Heart left ventricle (tissue), 16 donors: ENCODE results near the gene NCOR1. TPM values are rescaled to one million over a fixed set of nuclear protein-coding genes. Genes with fewer than 3 reads are reported as not detected.
"Not testable (repeated sequence)": the region's sequence is repeated elsewhere in the genome, so short reads cannot be mapped to it uniquely, and the experiment has no call there.

Experiments used
- ATAC-seq, 4 donors: fragments of 200-7000 bp; cut with Tn5 transposase; one replicate each; pipeline ENCODE4 v1.9.1; 2020 to 2022; ENCODE audit warnings: moderate library complexity in 4 of 4, mild to moderate bottlenecking in 3 of 4, moderate number of reproducible peaks in 1 of 4
- DNase-seq, 5 donors: peaks; one replicate each; pipeline ENCODE4 v3.0.0-alpha.2; 2020
- H3K27ac ChIP-seq, 12 donors: fragments of 200-600 bp; sonication (generic) in 4 of 12; one replicate each; pipeline versions ENCODE4 v1.5.0 to v1.8.0; 2016 to 2022; ENCODE audit warnings: mild to moderate bottlenecking in 2 of 12
- H3K27me3 ChIP-seq, 9 donors: fragments of 200-600 bp; sonication (generic) in 2 of 9; one replicate each; pipeline versions ENCODE4 v1.5.1 to v1.8.0; 2016 to 2022; ENCODE audit warnings: mild to moderate bottlenecking in 3 of 9
- H3K36me3 ChIP-seq, 9 donors: fragments of 200-600 bp; sonication (generic) in 2 of 9; one replicate each; pipeline versions ENCODE4 v1.5.0 to v1.8.0; 2018 to 2022; ENCODE audit warnings: mild to moderate bottlenecking in 2 of 9
- H3K4me1 ChIP-seq, 12 donors: fragments of 200-600 bp; sonication (generic) in 4 of 12; one replicate each; pipeline versions ENCODE4 v1.5.0 to v1.8.0; 2016 to 2022; ENCODE audit warnings: mild to moderate bottlenecking in 3 of 12
- H3K4me3 ChIP-seq, 12 donors: fragments of 200-600 bp; sonication (generic) in 4 of 12; one replicate each; pipeline versions ENCODE4 v1.5.0 to v1.8.0; 2017 to 2022; ENCODE audit warnings: mild to moderate bottlenecking in 9 of 12, moderate library complexity in 4 of 12
- H3K9me3 ChIP-seq, 12 donors: fragments of 200-600 bp; sonication (generic) in 4 of 12; one replicate each; pipeline versions ENCODE4 v1.5.0 to v1.8.0; 2016 to 2022; ENCODE audit warnings: mild to moderate bottlenecking in 1 of 12
- POLR2A ChIP-seq, 2 donors: fragments of 450-650 bp; IDR thresholded peaks; one replicate each; pipeline ENCODE4 v1.6.1; 2017; ENCODE audit warnings: antibody characterized with exemption in 2 of 2, mild to moderate bottlenecking in 2 of 2, moderate library complexity in 2 of 2
- WGBS, 4 donors: extraction: QIAGEN DNeasy Blood & Tissue Kit in 2 of 4; methylation state at CpG; one replicate each; pipeline versions ENCODE4 v1.1.5 to v1.1.7; 2013 to 2018; 5-methylcytosine and 5-hydroxymethylcytosine counted together
- intact Hi-C, 10 donors: fragments of 100-400 bp; cut with DNase I; formaldehyde crosslinking; loops; one replicate each; pipeline versions ENCODE4 v1.11.1 to v1.14.2; 2022
- polyA plus RNA-seq, 2 donors: library from polyadenylated mRNA; stranded (reverse); fragments of 200-250 nt; gene quantifications; one replicate each; pipeline ENCODE4 v1.2.3, GENCODE V29; 2013
- total RNA-seq, 9 donors: library from RNA; depleted of rRNA in 2 of 9; stranded (reverse); fragments of >200 nt in 2 of 9; fragmentation: NEBNext Ultra II Directional in 3 of 9; extraction: Animal tissue kit (Norgen Biotek cat#: 25700) in 3 of 9; gene quantifications; one replicate each; pipeline versions ENCODE4 v1.1.0 to v1.2.4, GENCODE V29; 2016 to 2023
- TF ChIP-seq, protein P1 (sequence below), 12 donors: fragments of 200-600 bp; sonication (generic) in 4 of 12; IDR thresholded peaks; one replicate each; pipeline versions ENCODE4 v1.5.0 to v1.8.0; 2018 to 2022; ENCODE audit warnings: antibody characterized with exemption in 12 of 12, mild to moderate bottlenecking in 5 of 12
- donor health status: ischemic (EF 13 %, LVEDD 7.1; RV severe dilation, severe dysfunction).
- donor health status: healthy with polysubstance abuse.
- donor health status: DM: no; HTN: yes; CAD: no.
- donor health status: DM: no; HTN: no; CAD: no.
- donor health status: ischemic (EF 25% LVEDD 6.9; RV normal size, moderate dysfunction).
- donor health status: ischemic (EF 25% LVEDD 5.7; RV mildly dilated, moderate dysfunction).
- donor health status: healthy.
- donor health status: DM: yes; HTN: yes; CAD: no.
- donor health status: ischemic (EF 35%, LVEDD 5.7; RV mildly dilated, moderate dysfunction).
- donor health status: nonischemic (EF 11% LVEDD 7.7; RV severe dilation, severe dysfunction).
- donor health status: DM: yes; HTN: yes; CAD: no.
- donor health status: PGD.
- donor health status: ischemic (EF 29% LVEDD 5.4; RV normal size, mild dysfunction).
- donor health status: nonischemic (EF 23%, LVEDD 6.1; RV moderate dilation, normal function).

The NCOR1 gene
- total and polyA plus RNA-seq, 11 donors: 35.2 to 92.2 (median 74.1) TPM

- Histone ChIP-seq H3K4me3 (no peak overlapping the region), H3K27ac (no peak overlapping the region), H3K9me3 (no peaks in the 10 kb centered on the region), H3K36me3 (peaks cover 0 to 98% (median 76%) of the 10 kb centered on the region in 9 donors), H3K27me3 (no peaks in the 10 kb centered on the region), H3K4me1 (peaks cover 0 to 5% (median 0%) of the 10 kb centered on the region in 12 donors)
- TF ChIP-seq POLR2A (IDR thresholded peaks at IDR 0.05): no peak
- TF ChIP-seq, protein P1, sequence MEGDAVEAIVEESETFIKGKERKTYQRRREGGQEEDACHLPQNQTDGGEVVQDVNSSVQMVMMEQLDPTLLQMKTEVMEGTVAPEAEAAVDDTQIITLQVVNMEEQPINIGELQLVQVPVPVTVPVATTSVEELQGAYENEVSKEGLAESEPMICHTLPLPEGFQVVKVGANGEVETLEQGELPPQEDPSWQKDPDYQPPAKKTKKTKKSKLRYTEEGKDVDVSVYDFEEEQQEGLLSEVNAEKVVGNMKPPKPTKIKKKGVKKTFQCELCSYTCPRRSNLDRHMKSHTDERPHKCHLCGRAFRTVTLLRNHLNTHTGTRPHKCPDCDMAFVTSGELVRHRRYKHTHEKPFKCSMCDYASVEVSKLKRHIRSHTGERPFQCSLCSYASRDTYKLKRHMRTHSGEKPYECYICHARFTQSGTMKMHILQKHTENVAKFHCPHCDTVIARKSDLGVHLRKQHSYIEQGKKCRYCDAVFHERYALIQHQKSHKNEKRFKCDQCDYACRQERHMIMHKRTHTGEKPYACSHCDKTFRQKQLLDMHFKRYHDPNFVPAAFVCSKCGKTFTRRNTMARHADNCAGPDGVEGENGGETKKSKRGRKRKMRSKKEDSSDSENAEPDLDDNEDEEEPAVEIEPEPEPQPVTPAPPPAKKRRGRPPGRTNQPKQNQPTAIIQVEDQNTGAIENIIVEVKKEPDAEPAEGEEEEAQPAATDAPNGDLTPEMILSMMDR (IDR thresholded peaks at IDR 0.05): no peak
- DNase-seq (no peak), ATAC-seq (no peak)
- intact Hi-C loops: no loop called here
- 91 to 94% (median 92%) methylated on average over 8 of the region's 8 CpGs for whole genome bisulfite sequencing, 4 donors
Measured at GRCh38 chr17:16122697-16123434, 92.5 kb downstream of the NCOR1 start.

- no peaks in the 10 kb centered on the region for H3K9me3 ChIP-seq
- H3K4me1 ChIP-seq: peaks cover 0 to 5% (median 0%) of the 10 kb centered on the region in 12 donors
- 37 to 63% (median 51%) methylated on average over 2 of the region's 2 CpGs for WGBS, 4 donors
- TF ChIP-seq, protein P1 (IDR thresholded peaks at IDR 0.05): no peak
- no peak for TF ChIP-seq POLR2A (IDR thresholded peaks at IDR 0.05)
- H3K4me3 ChIP-seq: no peak overlapping the region
- ATAC-seq (peak in 1 of 4 donors; percentile 46), DNase-seq (no peak)
- H3K36me3 ChIP-seq: peaks cover 0 to 98% (median 86%) of the 10 kb centered on the region in 9 donors
- intact Hi-C loops: no loop called here
- no peaks in the 10 kb centered on the region for H3K27me3 ChIP-seq
- no peak overlapping the region for H3K27ac ChIP-seq
Measured at GRCh38 chr17:16121915-16122314, 93.4 kb downstream of the NCOR1 start.

- Histone ChIP-seq H3K36me3 (peaks cover 0 to 98% (median 89%) of the 10 kb centered on the region in 9 donors), H3K4me3 (no peak overlapping the region), H3K27ac (no peak overlapping the region), H3K27me3 (no peaks in the 10 kb centered on the region), H3K4me1 (peaks cover 0 to 5% (median 0%) of the 10 kb centered on the region in 12 donors), H3K9me3 (peaks cover 0 to under 1% (median 0%) of the 10 kb centered on the region in 12 donors)
- 95 to 97% (median 96%) methylated on average over 11 of the region's 11 CpGs for WGBS, 4 donors
- intact Hi-C loops: no loop called here
- ATAC-seq (no peak), DNase-seq (no peak)
- TF ChIP-seq, protein P1 (IDR thresholded peaks at IDR 0.05): no peak
- no peak for TF ChIP-seq POLR2A (IDR thresholded peaks at IDR 0.05)
Measured at GRCh38 chr17:16120937-16121336, 94.4 kb downstream of the NCOR1 start.

DNA sequence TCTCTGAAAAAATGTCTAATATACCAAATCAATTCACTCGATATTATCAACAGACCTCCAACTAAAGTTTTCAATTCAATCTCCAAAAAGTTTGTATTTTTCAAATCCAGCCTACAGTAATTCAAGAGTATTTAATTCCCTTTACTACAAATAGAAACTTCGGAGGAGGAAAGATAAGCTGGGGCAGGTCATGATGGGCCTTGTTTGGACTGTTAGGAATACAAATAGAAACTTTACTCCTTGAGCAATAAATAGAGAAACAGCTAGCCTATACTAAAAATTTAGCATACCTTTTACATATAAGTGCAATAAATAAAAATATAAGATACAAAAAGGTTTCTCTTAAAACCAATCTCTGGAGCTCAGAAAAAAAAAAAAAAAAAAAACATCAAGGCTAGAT, 98.2 kb downstream of the NCOR1 start:
- 73 to 80% (median 77%) methylated on average over 2 of the region's 2 CpGs for WGBS, 4 donors
- no peak for ATAC-seq
- Histone ChIP-seq H3K4me1 (peaks cover 0 to 5% (median 0%) of the 10 kb centered on the region in 12 donors), H3K9me3 (peaks cover 0 to 12% (median 6%) of the 10 kb centered on the region in 12 donors), H3K27me3 (no peaks in the 10 kb centered on the region), H3K27ac (no peak overlapping the region), H3K4me3 (no peak overlapping the region), H3K36me3 (peaks cover 3 to 100% (median 95%) of the 10 kb centered on the region in 9 donors)
- TF ChIP-seq, protein P1 (IDR thresholded peaks at IDR 0.05): no peak
- no peak for TF ChIP-seq POLR2A (IDR thresholded peaks at IDR 0.05)
- intact Hi-C loops: loop anchor here in 1 of 10 donors (10.0 kb wide), 1 partner anchor 52 kb away; no protein-coding TSS in a partner anchor
- DNase-seq: no peak

- Histone ChIP-seq H3K9me3 (peaks cover 0 to 12% (median 6%) of the 10 kb centered on the region in 12 donors), H3K36me3 (peaks cover 3 to 99% (median 81%) of the 10 kb centered on the region in 9 donors)
- intact Hi-C loops: loop anchor here in 1 of 10 donors (10.0 kb wide), 1 partner anchor 50 kb away; no protein-coding TSS in a partner anchor
- 95 to 98% (median 97%) methylated on average over 3 of the region's 3 CpGs for WGBS, 4 donors
- not testable (repeated sequence) for H3K4me1 ChIP-seq, ATAC-seq, H3K4me3 ChIP-seq, H3K27me3 ChIP-seq, DNase-seq, H3K27ac ChIP-seq
Measured at GRCh38 chr17:16115077-16115698, 100.1 kb downstream of the NCOR1 start.
